Left lung (tissue), 10 donors: ENCODE results near the gene PDE8B. TPM values are rescaled to one million over a fixed set of nuclear protein-coding genes. Genes with fewer than 3 reads are reported as not detected.

Source experiments
- ATAC-seq: fragments of 200-7000 bp; cut with Tn5 transposase; one replicate; pipeline ENCODE4 v1.9.1; 2020; ENCODE audit warnings: moderate library complexity
- DNase-seq, 4 donors: peaks; one replicate each; pipeline ENCODE4 v3.0.0-alpha.2; 2013 to 2020
- H3K27ac ChIP-seq, 2 donors: fragments of 200-600 bp; sonication (generic) in 1 of 2; one replicate each; pipeline versions ENCODE4 v1.5.0 to v1.8.0; 2020 to 2021
- H3K27me3 ChIP-seq, 2 donors: fragments of 200-600 bp; sonication (generic) in 1 of 2; one replicate each; pipeline versions ENCODE4 v1.5.0 to v1.8.0; 2020 to 2021
- H3K36me3 ChIP-seq, 2 donors: fragments of 200-600 bp; sonication (generic) in 1 of 2; one replicate each; pipeline versions ENCODE4 v1.5.0 to v1.8.0; 2020 to 2021
- H3K4me1 ChIP-seq, 2 donors: fragments of 200-600 bp; one replicate each; pipeline ENCODE4 v1.8.0; 2021
- H3K4me3 ChIP-seq, 2 donors: fragments of 200-600 bp; sonication (generic) in 1 of 2; one replicate each; pipeline versions ENCODE4 v1.5.0 to v1.8.0; 2020 to 2021; ENCODE audit warnings: mild to moderate bottlenecking in 1 of 2
- H3K9me3 ChIP-seq, 2 donors: fragments of 200-600 bp; sonication (generic) in 1 of 2; one replicate each; pipeline versions ENCODE4 v1.5.0 to v1.8.0; 2020 to 2021
- intact Hi-C, 2 donors: fragments of 100-400 bp; cut with DNase I; formaldehyde crosslinking; loops; one replicate each; pipeline versions ENCODE4 v1.11.2 to v1.14.2; 2022
- polyA plus RNA-seq, 6 donors: library from polyadenylated mRNA; unstranded; fragments of 120-200 nt; gene quantifications; one replicate each; pipeline ENCODE4 v1.2.1, GENCODE V29; 2013; ENCODE audit not compliant: insufficient read length in 6 of 6
- total RNA-seq, 2 donors: library from RNA; stranded (reverse); fragmentation: NEBNext Ultra II Directional; extraction: Animal tissue kit (Norgen Biotek cat#: 25700); gene quantifications; one replicate each; pipeline ENCODE4 v1.2.1, GENCODE V29; 2021
- TF ChIP-seq, protein P1 (sequence below), 2 donors: fragments of 200-600 bp; sonication (generic) in 1 of 2; IDR thresholded peaks; one replicate each; pipeline versions ENCODE4 v1.5.0 to v1.8.0; 2021; ENCODE audit warnings: antibody characterized with exemption in 2 of 2
- donor health status: DM: no; HTN: yes; CAD: no.
- donor health status: DM: no; HTN: no; CAD: no.

The PDE8B gene
- total and polyA plus RNA-seq, 8 donors: 3.3 to 8.7 (median 6.5) TPM

DNA sequence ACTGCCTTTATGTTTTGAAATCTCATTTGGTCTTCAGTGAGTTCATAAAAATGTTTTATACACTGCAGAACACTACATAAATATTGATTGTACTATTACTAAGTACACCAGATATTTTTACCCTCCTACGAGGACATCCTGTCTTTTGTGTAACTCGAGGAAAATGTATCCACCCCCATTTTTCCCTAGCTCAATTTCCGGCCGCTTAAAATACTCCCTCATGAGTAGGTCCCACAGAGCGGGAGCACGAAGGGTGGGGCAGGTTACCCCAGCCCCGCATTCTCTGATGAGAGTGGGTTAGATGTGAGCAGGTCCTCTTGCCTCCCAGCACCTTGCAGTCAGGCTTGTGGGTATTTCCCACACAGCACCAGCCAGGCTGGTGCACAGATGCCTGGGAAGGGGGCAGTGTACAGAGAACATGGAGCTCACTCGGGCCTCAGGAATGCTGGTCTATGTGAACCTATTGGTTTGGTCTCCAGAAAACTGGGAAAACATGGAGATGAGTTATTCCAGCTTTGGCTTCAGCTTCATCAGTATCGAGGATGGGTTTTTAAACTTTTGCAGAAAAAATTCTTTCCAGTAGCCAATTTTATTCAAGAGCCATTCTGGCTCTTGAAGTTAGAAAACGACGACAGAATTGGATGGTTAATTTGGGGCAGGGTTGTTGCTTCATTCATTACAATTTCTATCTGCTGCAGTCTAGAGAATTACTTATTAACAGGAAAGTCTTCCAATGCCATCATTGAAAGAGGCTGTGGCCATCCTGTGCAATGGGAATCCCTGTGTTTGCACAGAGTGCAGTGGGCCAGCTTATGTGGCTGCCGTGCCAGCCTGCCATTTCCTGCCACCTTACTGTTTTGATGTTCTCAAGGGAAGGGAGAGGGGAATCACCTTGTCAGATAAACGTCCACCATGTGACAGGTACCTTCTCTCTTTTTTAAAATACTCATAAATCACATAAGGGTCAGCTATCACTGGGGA lies 208.4 kb downstream of the PDE8B start:
- no peaks in the 10 kb centered on the region for H3K9me3 ChIP-seq
- no peak overlapping the region for H3K4me3 ChIP-seq
- H3K27ac ChIP-seq: no peak overlapping the region
- DNase-seq: no peak
- no peaks in the 10 kb centered on the region for H3K36me3 ChIP-seq
- TF ChIP-seq, protein P1, sequence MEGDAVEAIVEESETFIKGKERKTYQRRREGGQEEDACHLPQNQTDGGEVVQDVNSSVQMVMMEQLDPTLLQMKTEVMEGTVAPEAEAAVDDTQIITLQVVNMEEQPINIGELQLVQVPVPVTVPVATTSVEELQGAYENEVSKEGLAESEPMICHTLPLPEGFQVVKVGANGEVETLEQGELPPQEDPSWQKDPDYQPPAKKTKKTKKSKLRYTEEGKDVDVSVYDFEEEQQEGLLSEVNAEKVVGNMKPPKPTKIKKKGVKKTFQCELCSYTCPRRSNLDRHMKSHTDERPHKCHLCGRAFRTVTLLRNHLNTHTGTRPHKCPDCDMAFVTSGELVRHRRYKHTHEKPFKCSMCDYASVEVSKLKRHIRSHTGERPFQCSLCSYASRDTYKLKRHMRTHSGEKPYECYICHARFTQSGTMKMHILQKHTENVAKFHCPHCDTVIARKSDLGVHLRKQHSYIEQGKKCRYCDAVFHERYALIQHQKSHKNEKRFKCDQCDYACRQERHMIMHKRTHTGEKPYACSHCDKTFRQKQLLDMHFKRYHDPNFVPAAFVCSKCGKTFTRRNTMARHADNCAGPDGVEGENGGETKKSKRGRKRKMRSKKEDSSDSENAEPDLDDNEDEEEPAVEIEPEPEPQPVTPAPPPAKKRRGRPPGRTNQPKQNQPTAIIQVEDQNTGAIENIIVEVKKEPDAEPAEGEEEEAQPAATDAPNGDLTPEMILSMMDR (IDR thresholded peaks at IDR 0.05): no peak
- H3K4me1 ChIP-seq: no peaks in the 10 kb centered on the region
- ATAC-seq: no peak
- no peaks in the 10 kb centered on the region for H3K27me3 ChIP-seq
- intact Hi-C loops: no loop called here

DNA sequence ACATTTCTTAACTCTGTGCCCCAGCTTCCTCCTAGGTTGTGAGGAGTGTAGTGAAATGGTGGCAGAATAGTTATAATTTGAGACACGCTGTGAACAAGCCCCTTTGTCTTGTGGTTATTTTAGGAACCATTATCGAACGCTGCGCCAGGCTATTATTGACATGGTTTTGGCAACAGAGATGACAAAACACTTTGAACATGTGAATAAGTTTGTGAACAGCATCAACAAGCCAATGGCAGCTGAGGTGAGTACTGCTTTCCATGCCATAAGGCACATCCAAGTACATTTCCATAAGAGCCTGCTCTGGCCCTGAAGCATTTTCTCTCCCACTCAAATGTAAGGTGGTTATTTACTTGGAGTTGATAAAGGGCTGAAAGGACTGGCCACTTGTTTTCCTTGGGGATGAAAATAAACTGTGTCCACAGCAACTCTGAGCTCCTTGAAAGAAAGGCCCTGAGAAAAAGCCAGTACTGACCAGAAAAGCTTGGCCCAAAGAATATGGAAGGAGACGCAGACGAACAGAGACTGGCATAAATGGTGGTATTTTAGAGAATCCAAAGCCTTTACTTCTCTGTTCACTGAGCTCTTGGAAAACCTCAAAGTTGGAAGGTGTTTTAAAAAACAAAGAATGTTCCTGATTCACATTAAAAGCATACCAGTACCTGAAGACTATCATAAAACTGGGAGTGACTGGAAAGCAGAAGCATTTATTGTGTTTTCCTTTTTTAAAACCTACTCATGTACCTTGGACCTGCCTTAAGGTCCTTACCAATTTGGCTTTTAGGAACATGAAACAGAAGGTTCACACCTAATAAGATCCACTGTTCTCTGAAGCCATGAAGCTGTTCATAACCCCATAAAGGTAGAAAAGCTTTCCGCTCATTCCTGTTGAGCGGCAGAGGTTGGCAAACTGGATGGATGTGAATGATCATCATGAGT lies 209.4 kb downstream of the PDE8B start:
- intact Hi-C loops: no loop called here
- no peaks in the 10 kb centered on the region for H3K36me3 ChIP-seq

DNA sequence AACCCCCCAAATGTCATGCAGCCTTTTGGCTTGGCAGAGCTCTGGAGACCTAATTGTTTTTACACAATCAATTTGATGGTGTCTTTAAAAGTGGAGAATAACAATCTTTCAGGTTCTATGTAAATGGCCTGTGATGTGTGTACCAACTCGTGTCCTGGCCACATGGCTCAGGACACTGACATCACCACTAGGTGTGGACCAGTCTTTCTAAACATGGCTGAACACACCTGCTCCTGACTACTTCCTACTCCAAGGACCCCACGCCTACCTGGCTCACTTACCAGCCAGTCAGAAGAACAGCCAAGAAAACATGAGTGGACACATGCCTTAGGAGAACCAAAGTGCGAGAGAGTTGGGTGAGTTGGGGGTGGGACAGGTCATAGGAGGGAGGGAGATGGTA lies 210.5 kb downstream of the PDE8B start:
- no peak overlapping the region for H3K4me3 ChIP-seq
- no peak overlapping the region for H3K27ac ChIP-seq
- H3K36me3 ChIP-seq: peaks cover 0 to 7% of the 10 kb centered on the region in 2 donors
- intact Hi-C loops: no loop called here
- ATAC-seq: no peak
- TF ChIP-seq, protein P1 (IDR thresholded peaks at IDR 0.05): no peak
- H3K27me3 ChIP-seq: no peaks in the 10 kb centered on the region
- DNase-seq: no peak
- no peaks in the 10 kb centered on the region for H3K9me3 ChIP-seq
- peaks cover 0 to 3% of the 10 kb centered on the region in 2 donors for H3K4me1 ChIP-seq

More for the DNA sequence above, 209.4 kb downstream of the PDE8B start:
- H3K9me3 ChIP-seq: no peaks in the 10 kb centered on the region
- TF ChIP-seq, protein P1 (IDR thresholded peaks at IDR 0.05): no peak
- ATAC-seq (no peak), DNase-seq (no peak)
- H3K4me1 ChIP-seq: no peaks in the 10 kb centered on the region
- H3K27ac ChIP-seq: no peak overlapping the region
- no peak overlapping the region for H3K4me3 ChIP-seq
- no peaks in the 10 kb centered on the region for H3K27me3 ChIP-seq

DNA sequence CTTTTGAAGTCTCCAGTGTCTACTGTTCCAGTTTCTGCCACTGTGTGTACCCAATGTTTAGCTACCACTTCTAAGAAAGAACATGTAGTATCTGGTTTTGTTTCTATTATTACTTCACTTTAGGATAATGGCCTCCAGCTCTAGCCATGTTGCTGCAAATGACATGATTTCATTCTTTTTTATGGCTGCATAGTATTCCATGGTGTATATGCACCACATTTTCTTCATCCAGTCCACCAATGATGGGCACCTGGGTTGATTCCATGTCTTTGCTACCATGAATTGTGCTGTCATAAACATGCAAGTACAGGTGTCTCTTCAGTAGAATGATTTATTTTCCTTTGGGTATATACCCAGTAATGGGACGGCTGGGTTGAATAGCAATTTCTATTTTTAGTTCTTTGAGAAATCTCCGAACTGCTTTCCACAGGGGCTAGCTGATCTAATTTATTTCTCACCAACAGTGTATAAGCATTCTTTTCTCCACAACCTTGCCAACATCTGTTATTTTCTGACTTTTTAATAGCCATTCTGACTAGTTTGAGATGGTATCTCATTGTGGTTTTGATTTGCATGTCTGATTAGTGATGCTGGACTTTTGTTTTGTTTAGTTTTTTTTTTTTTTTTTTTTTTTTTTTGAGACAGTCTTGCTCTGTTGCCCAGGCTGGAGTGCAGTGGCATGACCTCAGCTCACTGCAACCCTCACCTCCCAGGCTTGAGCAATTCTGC lies 212.7 kb downstream of the PDE8B start:
- peaks cover 0 to 3% of the 10 kb centered on the region in 2 donors for H3K4me1 ChIP-seq
- H3K36me3 ChIP-seq: peaks cover 0 to 13% of the 10 kb centered on the region in 2 donors
- no peak for DNase-seq
- TF ChIP-seq, protein P1 (IDR thresholded peaks at IDR 0.05): no peak
- ATAC-seq: no peak
- H3K4me3 ChIP-seq: no peak overlapping the region
- no peaks in the 10 kb centered on the region for H3K9me3 ChIP-seq
- H3K27me3 ChIP-seq: no peaks in the 10 kb centered on the region
- no peak overlapping the region for H3K27ac ChIP-seq
- intact Hi-C loops: no loop called here
